HepG2 (cell line): Measurements from ENCODE around the gene TLR6. TPM values are rescaled to one million over a fixed set of nuclear protein-coding genes. Genes with fewer than 3 reads are reported as not detected.

Experiments
- BCL6 ChIP-seq: IDR thresholded peaks from 2 replicates; pipeline ENCODE4 v1.6.1; 2016; ENCODE audit warnings: missing genetic modification reagents, missing compliant biosample characterization
- CTCF ChIP-seq: sonication (generic); formaldehyde crosslinking; IDR thresholded peaks from 2 replicates; pipeline ENCODE4 v1.5.0; 2020; ENCODE audit warnings: mild to moderate bottlenecking, missing genetic modification reagents, moderate library complexity
- ESRRA ChIP-seq: sonication (generic); formaldehyde crosslinking; IDR thresholded peaks from 2 replicates; pipeline ENCODE4 v1.5.1; 2020; ENCODE audit warnings: mild to moderate bottlenecking, low read depth, missing genetic modification reagents
- GATAD2A ChIP-seq: IDR thresholded peaks from 2 replicates; pipeline ENCODE4 v1.6.1; 2016
- HMGXB3 ChIP-seq: sonication (generic); formaldehyde crosslinking; IDR thresholded peaks from 2 replicates; pipeline ENCODE4 v1.4.0; 2020; ENCODE audit warnings: missing genetic modification reagents, borderline replicate concordance
- IKZF5 ChIP-seq: IDR thresholded peaks from 2 replicates; pipeline ENCODE4 v1.6.1; 2018; ENCODE audit warnings: missing genetic modification reagents, mild to moderate bottlenecking, missing compliant biosample characterization
- KLF16 ChIP-seq, 2 experiments: sonication (generic) in 1 of 2; formaldehyde crosslinking in 1 of 2; IDR thresholded peaks; 2 replicates each; pipeline versions ENCODE4 v1.6.1 to v1.8.0; 2016 to 2023; ENCODE audit warnings: missing genetic modification reagents in 2 of 2, missing compliant biosample characterization in 1 of 2
- LRRFIP1 ChIP-seq: sonication (generic); formaldehyde crosslinking; conservative IDR thresholded peaks from 2 replicates; pipeline ENCODE4 v1.4.0; 2020; ENCODE audit warnings: missing genetic modification reagents
- PPARG ChIP-seq: conservative IDR thresholded peaks from 2 replicates; pipeline ENCODE4 v1.6.1; 2016; ENCODE audit warnings: missing biosample characterization, missing genetic modification reagents
- STAG1 ChIP-seq: sonication (generic); formaldehyde crosslinking; IDR thresholded peaks from 2 replicates; pipeline ENCODE4 v1.4.0; 2020; ENCODE audit warnings: missing genetic modification reagents
- ZFP90 ChIP-seq: sonication (generic); formaldehyde crosslinking; IDR thresholded peaks from 2 replicates; pipeline ENCODE4 v1.8.0; 2022; ENCODE audit warnings: missing genetic modification reagents, mild to moderate bottlenecking, inconsistent platforms, borderline replicate concordance
- ZNF224 ChIP-seq: sonication (generic); formaldehyde crosslinking; IDR thresholded peaks from 2 replicates; pipeline ENCODE4 v1.5.0; 2020; ENCODE audit warnings: mild to moderate bottlenecking, missing genetic modification reagents
- ZNF256 ChIP-seq: sonication (generic); formaldehyde crosslinking; conservative IDR thresholded peaks from 2 replicates; pipeline ENCODE4 v1.4.0; 2020; ENCODE audit warnings: missing genetic modification reagents
- ZNF264 ChIP-seq: sonication (generic); formaldehyde crosslinking; IDR thresholded peaks from 2 replicates; pipeline ENCODE4 v1.4.0; 2020; ENCODE audit warnings: missing genetic modification reagents
- ZNF747 ChIP-seq: sonication (generic); formaldehyde crosslinking; IDR thresholded peaks from 2 replicates; pipeline ENCODE4 v1.8.1; 2023; ENCODE audit warnings: missing genetic modification reagents, mild to moderate bottlenecking, borderline replicate concordance
- polyA plus RNA-seq, 8 experiments: library from polyadenylated mRNA; depleted of rRNA in 3 of 8; stranded (reverse) in 7 of 8; unstranded in 1 of 8; fragments of >200 nt; fragmentation: Illumina TruSeq in 4 of 8; extraction: Trizol in 4 of 8; gene quantifications; 2 replicates each; pipeline versions ENCODE4 v1.2.1 to v1.2.3, GENCODE V29; 2011 to 2016; ENCODE audit warnings: low read depth in 4 of 8, missing spikeins in 1 of 8, mixed read lengths in 1 of 8; ENCODE audit not compliant: insufficient read depth in 1 of 8
- total RNA-seq, 5 experiments: library from RNA; depleted of rRNA; stranded (reverse); fragments of >200 nt; fragmentation: Illumina TruSeq; extraction: Trizol; gene quantifications; 2 replicates each; pipeline ENCODE4 v1.2.3, GENCODE V29; 2016; ENCODE audit warnings: low read depth in 1 of 5

The TLR6 gene
- total and polyA plus RNA-seq, 2 of the 13 experiments (the other 11 are each of a cell fraction or from before 2014, with no cell fraction given), result 0.33 to 0.71 TPM

- no peak for TF ChIP-seq HMGXB3 (CRISPR knock-in tag)
- no peak for TF ChIP-seq LRRFIP1 (CRISPR knock-in tag)
- peak; percentile 45 for TF ChIP-seq STAG1 (CRISPR knock-in tag)
- TF ChIP-seq ESRRA (CRISPR knock-in tag), result no peak
- TF ChIP-seq IKZF5 (CRISPR knock-in tag), result no peak
- TF ChIP-seq ZFP90 (CRISPR knock-in tag), result no peak
- TF ChIP-seq ZNF224 (CRISPR knock-in tag), result no peak
- no peak for TF ChIP-seq PPARG (CRISPR knock-in tag)
- no peak for TF ChIP-seq ZNF747 (CRISPR knock-in tag)
- TF ChIP-seq ZNF256 (CRISPR knock-in tag), result peak; percentile 95
- TF ChIP-seq ZNF264 (CRISPR knock-in tag), result no peak
- no peak for TF ChIP-seq BCL6 (CRISPR knock-in tag)
- peak; percentile 72 for TF ChIP-seq CTCF (CRISPR knock-in tag)
- TF ChIP-seq KLF16 (CRISPR knock-in tag; IDR thresholded peaks at IDR 0.05), result 0 out of 4 replicates have a peak, but pooled peaks of 1 of the 2 experiments have one; percentile 37
- peak; percentile 45 for TF ChIP-seq GATAD2A
Observed at GRCh38 chr4:38856524-38857337, at the start of gene TLR6 (continued).
